Breast epithelium (tissue), 4 donors: Measurements from ENCODE around the gene ZMPSTE24. TPM values are rescaled to one million over a fixed set of nuclear protein-coding genes. Genes with fewer than 3 reads are reported as not detected.

Experiments used
- DNase-seq, 2 donors: peaks; one replicate each; pipeline ENCODE4 v3.0.0-alpha.2; 2019; ENCODE audit warnings: low spot score in 2 of 2
- H3K27ac ChIP-seq, 2 donors: fragments of 200-600 bp; sonication (generic) in 1 of 2; one replicate each; pipeline ENCODE4 v1.5.1; 2016 to 2019; ENCODE audit warnings: mild to moderate bottlenecking in 1 of 2
- H3K27me3 ChIP-seq, 2 donors: fragments of 200-600 bp; sonication (generic) in 1 of 2; one replicate each; pipeline versions ENCODE4 v1.5.1 to v1.6.0; 2017 to 2019; ENCODE audit warnings: control low read depth in 1 of 2, mild to moderate bottlenecking in 1 of 2
- H3K36me3 ChIP-seq: fragments of 200-600 bp; one replicate; pipeline ENCODE4 v1.5.1; 2019
- H3K4me1 ChIP-seq, 2 donors: fragments of 200-600 bp; sonication (generic); one replicate each; pipeline ENCODE4 v1.5.1; 2016 to 2019; ENCODE audit warnings: control low read depth in 1 of 2
- H3K4me3 ChIP-seq, 3 donors: fragments of 200-600 bp; sonication (generic); 1 replicate in 2 of 3; 2 replicates in 1 of 3; pipeline ENCODE4 v1.5.1; 2016 to 2019; ENCODE audit warnings: mild to moderate bottlenecking in 3 of 3, moderate library complexity in 2 of 3
- H3K9me3 ChIP-seq, 2 donors: fragments of 200-600 bp; sonication (generic) in 1 of 2; one replicate each; pipeline ENCODE4 v1.5.1; 2016 to 2019; ENCODE audit warnings: control low read depth in 1 of 2
- CTCF ChIP-seq, 3 donors: fragments of 450-650 bp; IDR thresholded peaks; one replicate each; pipeline ENCODE4 v1.5.1; 2016 to 2017; ENCODE audit warnings: antibody characterized with exemption in 3 of 3, mild to moderate bottlenecking in 3 of 3, moderate library complexity in 3 of 3
- POLR2A ChIP-seq: fragments of 450-650 bp; IDR thresholded peaks from one replicate; pipeline ENCODE4 v1.6.1; 2016; ENCODE audit warnings: antibody characterized with exemption, mild to moderate bottlenecking, moderate library complexity
- POLR2AphosphoS5 ChIP-seq, 3 donors: sonication (generic); formaldehyde crosslinking; IDR thresholded peaks; one replicate each; pipeline ENCODE4 v1.6.1; 2017; ENCODE audit warnings: antibody characterized with exemption in 3 of 3
- intact Hi-C: fragments of 100-400 bp; cut with DNase I; formaldehyde crosslinking; loops from one replicate; pipeline ENCODE4 v1.15.1; 2023; ENCODE audit warnings: low total_unique reads
- total RNA-seq, 3 donors: library from RNA; depleted of rRNA; stranded (reverse); fragments of >200 nt; gene quantifications; one replicate each; pipeline ENCODE4 v1.1.0, GENCODE V29; 2016

The ZMPSTE24 gene
- total RNA-seq, 3 donors from 2014 or later = 34.4 to 48.3 (median 43.6) TPM

DNA sequence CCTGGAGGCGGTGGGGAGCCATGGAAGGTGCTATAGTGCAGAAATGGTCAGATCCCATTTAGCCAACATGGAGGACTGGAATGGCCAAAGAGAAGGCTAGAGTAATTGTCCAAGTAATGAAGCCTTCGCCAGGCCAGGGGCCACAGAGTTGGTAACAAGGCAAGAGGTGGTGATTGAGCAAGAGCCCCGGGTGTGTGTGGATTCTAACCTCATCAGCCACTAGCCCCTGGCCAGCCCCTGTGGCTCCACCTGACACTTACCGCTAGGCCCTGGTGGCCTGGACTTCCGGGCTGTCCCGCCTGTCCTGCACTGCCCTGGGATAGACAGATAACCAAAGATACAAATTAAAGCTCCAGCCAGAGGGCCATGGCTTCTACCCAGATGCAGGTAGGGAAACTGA is 49.1 kb downstream of the ZMPSTE24 start:
- Histone ChIP-seq H3K9me3 (no peaks in the 10 kb centered on the region), H3K4me1 (no peaks in the 10 kb centered on the region)
- no peak for DNase-seq

GRCh38 chr1:40308036-40308727 is 50.1 kb downstream of the ZMPSTE24 start:
- Histone ChIP-seq H3K4me1 (no peaks in the 10 kb centered on the region), H3K27me3 (no peaks in the 10 kb centered on the region), H3K4me3 (no peak overlapping the region), H3K36me3 (no peaks in the 10 kb centered on the region), H3K27ac (no peak overlapping the region), H3K9me3 (no peaks in the 10 kb centered on the region)
- DNase-seq = no peak
- TF ChIP-seq POLR2AphosphoS5 (IDR thresholded peaks at IDR 0.05) = no peak
- TF ChIP-seq CTCF (IDR thresholded peaks at IDR 0.05) = no peak
- no peak for TF ChIP-seq POLR2A
- intact Hi-C loops = no loop called here

More for the DNA sequence above, 49.1 kb downstream of the ZMPSTE24 start:
- intact Hi-C loops = no loop called here
- H3K4me3 ChIP-seq = no peak overlapping the region
- H3K27me3 ChIP-seq = no peaks in the 10 kb centered on the region
- H3K36me3 ChIP-seq = no peaks in the 10 kb centered on the region
- TF ChIP-seq POLR2A (no peak), CTCF (IDR thresholded peaks at IDR 0.05) (no peak), POLR2AphosphoS5 (IDR thresholded peaks at IDR 0.05) (no peak)
- H3K27ac ChIP-seq = no peak overlapping the region

DNA sequence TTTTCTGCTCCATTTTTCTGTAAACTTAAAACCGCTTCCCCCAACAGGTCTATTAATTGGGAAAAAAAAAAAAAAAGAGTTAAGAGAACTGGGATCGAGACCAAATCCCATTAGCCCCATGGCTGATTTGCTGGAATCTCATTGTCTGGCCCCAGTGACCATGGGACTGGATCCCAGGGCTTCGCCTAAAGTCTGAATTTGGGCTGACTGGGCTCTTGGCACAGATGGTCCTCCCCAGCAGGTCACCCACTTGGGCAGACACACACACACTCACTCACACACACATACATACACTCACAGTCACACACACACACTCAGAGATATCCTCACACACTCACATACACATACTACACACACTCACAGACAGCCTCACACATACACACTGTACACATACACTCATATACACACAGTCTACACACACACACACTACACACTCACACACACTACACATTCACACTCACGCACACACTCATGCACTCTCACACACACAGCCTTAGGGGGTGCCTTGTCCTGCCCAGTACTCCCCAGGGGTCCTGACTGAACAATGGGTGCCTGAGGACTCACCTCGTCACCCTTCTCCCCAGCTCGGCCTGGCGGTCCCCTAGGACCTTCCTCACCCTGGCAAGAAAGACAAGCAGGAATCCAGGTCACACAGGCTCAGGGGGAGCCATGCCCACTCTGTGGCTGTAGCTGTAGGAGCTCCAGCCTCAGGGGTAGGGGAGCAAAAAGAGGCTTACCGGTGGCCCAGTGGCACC is 51.5 kb downstream of the ZMPSTE24 start:
- Histone ChIP-seq H3K9me3 (no peaks in the 10 kb centered on the region), H3K27me3 (no peaks in the 10 kb centered on the region), H3K4me1 (no peaks in the 10 kb centered on the region), H3K36me3 (no peaks in the 10 kb centered on the region), H3K27ac (no peak overlapping the region), H3K4me3 (no peak overlapping the region)
- DNase-seq = no peak
- no peak for TF ChIP-seq POLR2AphosphoS5 (IDR thresholded peaks at IDR 0.05)
- TF ChIP-seq POLR2A = no peak
- TF ChIP-seq CTCF (IDR thresholded peaks at IDR 0.05) = no peak
- intact Hi-C loops = no loop called here

DNA sequence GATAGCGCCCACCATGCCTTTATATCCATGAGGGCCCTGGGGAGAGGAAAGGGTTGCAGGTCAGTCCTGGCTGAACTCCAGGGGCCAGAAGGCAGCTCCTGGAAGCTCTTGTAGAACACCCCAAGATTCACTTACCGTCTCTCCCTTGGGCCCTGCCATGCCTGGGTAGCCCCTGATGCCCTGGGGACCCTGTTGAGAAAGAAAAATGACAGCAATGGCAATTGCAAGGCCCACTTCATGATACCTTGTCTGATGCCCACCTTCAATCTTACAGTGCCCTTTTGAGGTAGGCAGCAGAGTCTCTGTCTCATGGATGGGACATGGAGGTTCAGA is 52.1 kb downstream of the ZMPSTE24 start:
- H3K27me3 ChIP-seq = no peaks in the 10 kb centered on the region
- no peak overlapping the region for H3K4me3 ChIP-seq
- H3K9me3 ChIP-seq = no peaks in the 10 kb centered on the region
- TF ChIP-seq CTCF (IDR thresholded peaks at IDR 0.05) = no peak
- no peak for TF ChIP-seq POLR2AphosphoS5 (IDR thresholded peaks at IDR 0.05)
- TF ChIP-seq POLR2A = no peak
- peaks cover 0 to 4% of the 10 kb centered on the region in 2 donors for H3K4me1 ChIP-seq
- intact Hi-C loops = no loop called here
- no peaks in the 10 kb centered on the region for H3K36me3 ChIP-seq
- DNase-seq = no peak
- H3K27ac ChIP-seq = no peak overlapping the region

GRCh38 chr1:40310983-40311642 is 53.1 kb downstream of the ZMPSTE24 start:
- H3K27ac ChIP-seq = no peak overlapping the region
- H3K27me3 ChIP-seq = no peaks in the 10 kb centered on the region
- no peaks in the 10 kb centered on the region for H3K36me3 ChIP-seq
- no peak for DNase-seq
- no peak for TF ChIP-seq POLR2AphosphoS5 (IDR thresholded peaks at IDR 0.05)
- no peak for TF ChIP-seq POLR2A
- TF ChIP-seq CTCF (IDR thresholded peaks at IDR 0.05) = no peak
- no peaks in the 10 kb centered on the region for H3K9me3 ChIP-seq
- H3K4me1 ChIP-seq = peaks cover 4 to 5% of the 10 kb centered on the region in 2 donors
- no peak overlapping the region for H3K4me3 ChIP-seq
- intact Hi-C loops = no loop called here
